HL-60 (cell line): ENCODE measurements around the gene PLCB1.

Experiments used
- CTCF ChIP-seq: IDR thresholded peaks from one replicate; pipeline ENCODE4 v1.5.1; 2011; ENCODE audit warnings: low read length, control low read depth, inconsistent platforms; ENCODE audit not compliant: insufficient read depth
- GABPA ChIP-seq: IDR thresholded peaks from 2 replicates; pipeline ENCODE4 v1.6.1; 2012; ENCODE audit warnings: low read depth
- POLR2AphosphoS5 ChIP-seq: IDR thresholded peaks from 2 replicates; pipeline ENCODE4 v1.6.1; 2012; ENCODE audit warnings: low read depth
- REST ChIP-seq: IDR thresholded peaks from 2 replicates; pipeline ENCODE4 v1.6.1; 2012; ENCODE audit warnings: low read depth; ENCODE audit not compliant: insufficient replicate concordance

GRCh38 chr20:8234580-8234979 lies 102.5 kb downstream of the PLCB1 start:
- no peak for TF ChIP-seq POLR2AphosphoS5
- no peak for TF ChIP-seq CTCF
- TF ChIP-seq GABPA, result no peak
- TF ChIP-seq REST, result no peak
